GM18520 (cell line): Measurements from ENCODE around the gene SPATS2L.
A peak's percentile ranks its signal among the peaks of the same experiment; 100 is the strongest.

Experiments
- ATAC-seq: cut with Tn5 transposase; IDR thresholded peaks from one replicate; pipeline ENCODE4 v1.9.1; 2021; ENCODE audit not compliant: unreplicated experiment

SPATS2L gene

GRCh38 chr2:200373973-200374416 lies 67.5 kb downstream of the SPATS2L start:
- peak; percentile 97 for ATAC-seq

GRCh38 chr2:200376513-200377354 lies 70.2 kb downstream of the SPATS2L start:
- ATAC-seq = no peak

GRCh38 chr2:200377355-200378336 lies 71.2 kb downstream of the SPATS2L start:
- no peak for ATAC-seq

GRCh38 chr2:200378652-200379290 lies 72.3 kb downstream of the SPATS2L start:
- no peak for ATAC-seq

- ATAC-seq = no peak
These were observed 73.1 kb downstream of the SPATS2L start for GRCh38 chr2:200379481-200380090.

GRCh38 chr2:200380091-200380561 lies 73.6 kb downstream of the SPATS2L start:
- no peak for ATAC-seq

GRCh38 chr2:200380833-200381542 lies 74.5 kb downstream of the SPATS2L start:
- no peak for ATAC-seq

DNA sequence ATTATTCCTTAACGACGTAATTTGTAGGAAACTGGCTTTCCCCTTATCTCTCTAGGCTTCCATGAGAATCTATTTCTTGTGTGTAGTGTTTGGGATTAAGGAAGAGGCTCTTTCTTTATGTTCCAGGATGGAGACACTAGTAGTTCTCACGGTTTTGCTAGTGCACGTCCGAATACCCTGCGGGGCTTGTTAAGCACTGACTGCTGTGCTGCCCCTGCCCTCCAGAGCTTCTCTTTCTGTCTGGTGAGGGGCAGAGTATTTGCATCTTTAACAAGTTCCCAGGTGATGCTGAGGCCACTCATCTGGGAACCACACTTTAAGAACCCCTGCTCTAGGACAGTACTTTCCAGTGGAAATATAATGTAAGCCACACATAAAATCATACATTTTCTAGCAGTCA lies 76.4 kb downstream of the SPATS2L start:
- no peak for ATAC-seq

GRCh38 chr2:200383380-200384110 lies 77.1 kb downstream of the SPATS2L start:
- ATAC-seq = no peak

DNA sequence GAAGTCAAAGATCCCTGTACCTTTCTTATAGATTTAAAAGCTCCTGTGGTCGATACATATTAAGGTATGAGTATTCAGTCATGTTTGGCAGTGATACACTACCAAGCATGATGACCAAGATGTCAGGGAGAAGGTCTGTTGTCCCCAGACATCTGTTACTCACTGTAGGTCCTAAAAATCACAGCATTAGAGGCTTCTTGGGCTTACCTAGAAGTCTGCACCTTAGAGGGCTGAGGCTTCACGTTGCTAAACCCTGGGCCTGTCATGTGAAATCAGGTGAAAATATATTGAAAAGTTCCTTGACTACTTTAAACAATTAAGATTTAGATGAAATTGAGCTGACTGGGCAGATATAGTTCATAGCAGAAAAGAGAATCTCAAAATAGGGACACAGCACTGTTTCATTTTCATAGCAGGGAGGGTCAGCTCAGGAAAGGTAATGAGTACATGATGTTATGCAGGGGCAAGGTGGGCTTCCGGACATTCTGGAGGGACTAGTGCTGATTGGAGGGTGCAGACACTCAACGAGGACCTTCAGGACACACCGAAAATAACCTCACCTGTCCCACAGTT lies 78.7 kb downstream of the SPATS2L start:
- no peak for ATAC-seq

GRCh38 chr2:200393191-200393590 lies 86.7 kb downstream of the SPATS2L start:
- no peak for ATAC-seq

GRCh38 chr2:200394045-200394444 lies 87.6 kb downstream of the SPATS2L start:
- ATAC-seq = no peak

GRCh38 chr2:200396781-200397242 lies 90.3 kb downstream of the SPATS2L start:
- ATAC-seq = no peak

DNA sequence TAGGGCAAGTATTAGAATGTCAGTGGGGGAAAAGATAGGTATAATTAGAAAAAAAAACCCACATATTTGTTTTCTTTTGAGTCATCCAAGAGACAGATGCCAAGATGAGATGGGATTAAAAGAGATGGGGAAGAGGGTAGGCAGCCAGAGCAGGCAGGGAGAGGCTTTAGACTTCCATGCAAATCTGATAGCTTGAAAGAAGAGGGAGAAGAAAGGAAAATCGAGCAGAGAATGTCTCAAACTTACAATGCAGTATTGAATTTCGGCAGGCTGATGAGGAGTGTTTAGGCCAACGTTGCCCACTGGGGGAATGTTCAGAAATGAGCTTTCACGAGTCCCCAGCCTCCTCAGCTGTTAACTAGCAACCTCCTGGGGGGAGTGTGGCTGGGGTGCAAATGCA lies 91.3 kb downstream of the SPATS2L start:
- ATAC-seq = no peak

DNA sequence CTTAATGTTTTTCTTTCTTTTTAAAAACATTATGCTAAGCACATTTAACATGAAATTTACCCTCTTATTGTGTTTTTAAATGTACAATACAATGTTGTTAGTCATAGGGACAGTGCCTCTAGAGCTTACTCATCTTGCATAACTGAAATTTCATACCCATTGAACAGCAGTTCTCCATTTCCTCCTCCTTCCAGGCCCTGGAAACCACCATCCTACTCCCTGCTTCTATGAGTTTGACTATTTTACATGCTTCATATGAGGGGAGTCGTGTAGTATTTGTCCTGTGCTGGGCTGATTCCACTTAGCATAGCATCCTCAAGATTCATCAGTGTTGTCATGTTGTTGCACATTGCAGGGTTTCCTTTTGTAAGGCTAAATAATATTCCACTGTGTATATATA lies 92.6 kb downstream of the SPATS2L start:
- no peak for ATAC-seq

GRCh38 chr2:200399636-200400035 lies 93.1 kb downstream of the SPATS2L start:
- no peak for ATAC-seq

- no peak for ATAC-seq
These were observed 97.3 kb downstream of the SPATS2L start for GRCh38 chr2:200403814-200404213.

- no peak for ATAC-seq
These were observed 98.1 kb downstream of the SPATS2L start for GRCh38 chr2:200404615-200405014.
